NCI-H446 treated with DMSO at 0.1 percent for 48 hours (cell line): ENCODE results near the gene SON.
"Not testable (repeated sequence)": the region's sequence is repeated elsewhere in the genome, so short reads cannot be mapped to it uniquely, and the experiment has no call there.

ENCODE experiments used
- DNase-seq: peaks from one replicate; lab custom pipeline; 2025; lab: John Stamatoyannopoulos, UW

SON gene

DNA sequence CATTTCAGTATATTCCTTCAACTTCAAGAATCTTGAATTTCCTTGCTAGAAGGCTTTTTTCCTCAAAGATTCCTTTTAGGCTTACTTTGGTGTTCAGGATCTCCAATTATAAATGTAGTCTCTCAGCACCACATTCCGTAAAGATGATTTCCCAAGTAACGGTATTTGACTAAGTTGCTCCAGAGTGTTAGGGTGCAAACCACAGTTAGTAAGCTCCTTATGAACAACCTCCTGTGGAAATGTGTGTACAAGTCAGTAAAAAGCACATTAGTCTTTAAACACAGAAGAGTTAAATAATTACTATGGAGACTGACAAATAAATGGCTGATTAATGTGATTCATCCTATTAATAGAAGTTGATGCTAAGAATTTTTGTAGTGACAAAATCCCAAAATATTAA is 35.4 kb downstream of the SON start:
- no peak for DNase-seq

DNA sequence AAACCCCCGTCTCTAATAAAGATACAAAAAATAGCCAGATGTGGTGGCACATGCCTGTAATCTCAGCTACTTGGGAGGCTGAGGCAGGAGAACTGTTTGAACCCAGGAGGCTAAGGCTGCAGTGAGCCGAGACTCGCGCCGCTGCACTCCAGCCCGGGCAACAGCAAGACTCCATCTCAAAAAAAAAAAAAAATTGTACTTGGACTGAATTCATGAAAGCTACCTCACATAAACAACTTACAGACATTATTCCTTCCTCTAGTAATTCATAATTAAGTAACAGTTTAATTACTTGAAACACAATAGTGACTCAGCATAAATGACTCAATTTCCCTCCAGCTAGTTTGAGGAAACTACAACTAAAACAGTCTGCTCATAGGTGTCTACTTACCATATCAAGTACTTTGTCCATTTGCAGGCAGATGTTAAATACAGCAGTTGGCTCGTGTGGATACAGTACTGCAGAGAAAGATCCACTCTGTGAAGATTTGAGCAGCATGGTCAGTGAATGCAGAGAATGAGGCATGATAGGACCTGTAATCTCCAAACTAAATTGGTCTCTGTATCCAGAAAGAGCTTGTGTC is 36.2 kb downstream of the SON start:
- no peak for DNase-seq

DNA sequence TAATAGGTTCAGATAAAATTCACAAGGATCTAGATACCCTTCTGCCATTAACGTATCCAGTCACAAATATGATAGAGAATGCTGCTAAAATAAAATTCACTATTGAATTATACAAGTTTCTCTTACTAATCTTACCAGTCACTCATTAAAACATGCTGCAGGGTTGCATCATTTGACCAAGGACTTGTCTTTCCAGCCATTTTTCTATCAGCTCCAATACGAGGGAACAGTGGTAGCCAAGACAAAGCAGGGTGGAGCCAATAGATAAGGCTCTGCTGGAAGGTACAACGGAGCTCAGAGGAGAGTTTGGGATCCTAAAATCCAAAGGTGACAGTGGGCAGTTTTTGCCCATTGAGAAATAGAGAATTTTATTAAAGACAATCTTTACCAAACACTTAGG is 41.6 kb downstream of the SON start:
- DNase-seq: no peak

DNA sequence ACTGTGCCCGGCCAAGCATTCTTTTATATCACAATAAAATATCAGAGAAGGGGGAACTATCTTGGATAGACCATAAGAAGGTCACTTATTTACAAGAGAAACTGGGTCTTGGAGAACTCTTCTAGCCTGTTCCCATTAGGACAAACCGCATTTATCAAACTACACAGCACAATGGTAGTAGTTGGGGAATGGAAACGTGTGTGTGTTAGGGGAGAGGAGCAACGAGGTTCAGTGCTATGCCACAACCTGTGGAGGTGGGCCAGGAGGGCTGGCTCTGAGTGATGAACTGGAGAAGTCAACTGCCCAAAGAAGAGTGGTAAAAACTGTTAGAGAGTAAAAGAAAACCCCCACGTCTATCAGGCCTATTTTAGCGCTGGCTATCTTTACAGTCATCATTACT is 44.1 kb downstream of the SON start:
- no peak for DNase-seq

DNA sequence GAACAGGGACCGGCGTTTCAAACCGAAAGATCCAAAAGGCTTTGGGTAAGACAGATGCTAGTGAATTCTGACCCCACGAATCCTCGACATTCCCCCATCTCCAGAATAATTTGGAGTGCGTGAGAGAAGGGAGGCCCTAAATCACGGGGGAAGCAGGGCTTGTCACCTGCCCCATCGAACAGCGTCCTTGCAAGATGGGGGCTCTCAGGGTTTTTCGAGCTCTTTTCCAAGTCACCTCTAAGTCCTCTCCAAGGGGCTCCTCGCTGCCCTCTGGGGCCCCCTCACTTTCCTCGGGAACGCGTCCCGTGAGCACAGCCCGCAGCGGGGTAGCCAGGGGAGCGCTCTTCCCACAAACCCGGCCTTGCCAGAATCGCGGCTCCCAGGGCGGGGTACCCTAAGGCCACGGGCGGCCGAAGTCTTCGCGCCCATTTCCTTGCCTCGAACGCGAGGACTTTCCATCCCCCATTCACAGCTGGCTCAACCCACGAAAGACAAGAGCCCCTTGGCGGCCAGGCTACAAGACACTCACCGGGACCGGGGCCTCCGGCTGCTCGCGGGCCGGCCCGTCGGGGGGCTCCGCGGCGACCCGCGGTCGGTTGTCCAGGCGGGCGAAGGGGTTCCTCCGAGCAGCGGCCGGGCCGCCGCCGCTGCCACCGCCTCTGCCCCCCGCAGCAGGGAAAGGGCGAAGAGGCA is 45.1 kb downstream of the SON start:
- no peak for DNase-seq

DNA sequence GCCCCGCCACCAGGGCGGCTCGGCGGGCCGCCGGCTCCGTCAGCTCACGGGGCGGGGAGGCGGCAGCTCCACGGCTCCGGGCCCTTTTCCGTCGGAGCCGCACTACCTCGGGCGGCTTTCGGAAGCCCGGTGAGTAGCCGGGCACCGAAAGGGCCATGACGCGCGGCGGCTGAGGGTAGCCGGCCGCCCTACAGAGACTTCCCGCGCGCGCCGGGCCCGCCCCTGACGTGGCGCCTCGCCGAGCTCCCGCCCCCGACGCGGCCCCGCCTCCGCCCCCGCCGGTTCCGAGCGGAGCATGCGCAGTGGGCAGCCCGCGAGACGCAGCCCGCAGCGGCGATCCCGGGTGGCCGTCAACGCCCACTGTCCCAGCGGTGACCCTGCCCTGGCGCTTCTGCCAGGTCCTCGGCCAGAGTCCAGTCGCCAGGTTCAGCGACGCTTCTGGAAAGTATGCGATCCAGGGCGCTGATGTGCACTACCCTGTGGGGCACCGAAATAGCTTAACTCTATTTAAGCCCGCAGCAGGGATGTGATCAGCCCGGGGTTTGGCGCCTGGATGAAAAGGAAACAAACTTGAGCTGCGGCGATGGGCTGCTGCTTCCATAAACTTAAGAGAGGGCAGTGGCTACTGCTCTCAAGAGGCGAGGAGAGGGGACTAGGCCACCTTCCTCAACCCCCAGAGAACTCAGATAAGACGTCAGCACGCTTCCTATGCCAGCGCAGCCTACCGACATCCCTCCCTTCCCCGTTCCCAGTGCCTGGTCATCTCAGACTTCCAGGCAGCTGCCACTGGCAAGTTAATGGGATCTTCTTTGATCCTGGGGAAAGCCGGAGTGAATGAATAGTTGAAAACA is 45.9 kb downstream of the SON start, which contains the start of gene DONSON:
TSS of gene DONSON (minus strand) at position 200 of the 851 bp plus-strand sequence. CDS start at position 157, 43 bp downstream.
- DNase-seq: peak; percentile 54

DNA sequence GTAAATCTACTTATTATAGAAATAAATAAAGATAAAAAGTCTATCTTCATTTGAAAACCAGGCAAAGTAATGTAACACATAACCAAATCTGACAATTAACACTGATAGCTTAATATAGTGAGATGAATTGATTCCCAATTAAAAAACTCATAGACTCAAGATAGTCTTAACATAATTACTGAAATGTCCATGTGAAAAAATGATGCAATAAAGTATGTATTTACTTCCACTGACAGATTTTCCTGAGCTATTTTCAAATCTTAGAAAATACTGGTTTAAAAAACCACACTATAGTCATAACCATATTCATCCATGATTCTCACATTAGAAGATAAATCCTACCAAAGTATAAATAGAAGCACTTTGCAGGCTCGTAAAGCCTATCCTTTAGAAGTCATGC is 55.2 kb downstream of the SON start:
- no peak for DNase-seq

DNA sequence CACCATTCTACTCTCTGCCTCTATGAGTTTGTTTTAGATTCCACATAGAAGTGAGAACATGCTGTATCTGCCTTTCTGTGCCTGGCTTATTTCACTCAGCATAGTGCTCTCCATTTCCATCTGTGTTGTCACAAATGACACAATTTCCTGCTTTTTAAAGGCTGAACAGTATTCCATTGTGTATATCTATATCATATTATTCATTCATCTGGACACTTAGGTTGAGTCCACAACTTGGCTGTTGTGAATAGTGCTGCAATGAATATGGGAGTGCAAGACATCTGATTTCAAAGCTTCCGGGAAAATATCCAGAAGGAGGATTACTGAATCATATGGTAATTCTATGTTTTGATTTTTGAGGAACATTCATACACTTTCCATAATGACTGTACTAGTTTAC is 65.7 kb downstream of the SON start:
- DNase-seq: no peak

DNA sequence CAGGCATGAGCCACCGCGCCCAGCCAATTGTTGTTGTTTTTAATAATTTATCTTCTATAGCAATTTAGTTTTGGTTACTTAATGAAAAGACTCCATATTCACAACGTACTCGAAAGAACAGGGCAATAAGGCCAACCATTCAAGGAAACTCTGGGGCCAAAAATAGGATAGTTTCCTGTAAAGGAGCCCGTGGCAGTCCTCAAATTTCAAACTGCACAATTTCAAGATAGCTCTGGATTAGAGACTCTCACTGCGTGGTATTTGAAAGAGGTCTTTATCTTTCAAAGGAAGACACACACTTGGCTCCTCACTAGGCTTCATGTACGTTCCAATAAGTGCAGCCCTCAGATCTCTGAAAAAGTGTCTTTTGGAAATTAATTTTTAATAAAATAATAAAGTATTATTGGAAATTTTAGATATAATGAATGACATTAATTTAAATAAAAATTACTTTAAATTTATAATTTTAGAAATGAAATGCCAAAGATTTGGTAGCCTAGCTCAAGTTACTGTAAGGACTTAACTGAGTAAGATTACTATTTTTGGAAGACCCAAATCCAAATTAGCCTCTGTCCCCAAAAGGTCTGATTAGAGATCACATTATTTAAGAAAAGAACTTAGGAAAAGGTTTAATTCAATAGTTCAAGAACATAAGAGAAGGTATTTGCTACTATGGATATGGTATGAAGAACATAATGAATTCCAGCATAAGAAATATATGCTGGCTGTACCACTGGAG is 68.3 kb downstream of the SON start:
- DNase-seq: no peak

DNA sequence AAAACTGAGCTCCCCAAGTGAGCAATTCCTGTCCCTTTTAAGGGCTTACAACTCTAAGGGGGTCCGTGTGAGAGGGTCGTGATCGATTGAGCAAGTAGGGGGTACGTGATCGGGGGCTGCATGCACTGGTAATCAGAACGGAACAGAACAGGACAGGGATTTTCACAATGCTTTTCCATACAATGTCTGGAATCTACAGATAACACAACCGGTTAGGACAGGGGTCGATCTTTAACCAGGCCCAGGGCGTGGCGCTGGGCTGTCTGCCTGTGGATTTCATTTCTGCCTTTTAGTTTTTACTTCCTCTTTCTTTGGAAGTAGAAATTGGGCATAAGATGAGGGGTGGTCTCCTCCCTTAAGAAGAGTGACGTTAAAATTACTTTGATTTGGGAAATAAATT is 74.7 kb downstream of the SON start:
- not testable (repeated sequence) for DNase-seq

DNA sequence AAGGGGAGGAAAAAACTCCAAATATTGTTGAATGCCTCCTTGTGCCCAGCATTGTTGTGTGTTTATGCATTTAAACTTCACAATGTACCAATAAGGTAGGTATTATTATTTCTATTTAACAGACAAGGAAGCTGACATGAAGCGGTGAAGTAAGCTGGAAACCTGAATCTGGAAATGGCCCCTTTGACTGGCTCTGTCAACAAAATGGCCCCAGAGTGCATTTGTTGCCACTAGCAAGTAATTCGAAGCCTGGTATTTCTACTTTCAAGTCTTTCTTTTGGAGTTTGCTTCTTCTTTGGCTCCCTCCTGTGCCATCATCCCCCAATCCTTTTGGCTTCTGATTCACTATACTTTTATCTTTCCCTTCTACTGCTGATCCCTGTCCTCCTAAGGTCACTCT is 75.6 kb downstream of the SON start:
- DNase-seq: no peak

DNA sequence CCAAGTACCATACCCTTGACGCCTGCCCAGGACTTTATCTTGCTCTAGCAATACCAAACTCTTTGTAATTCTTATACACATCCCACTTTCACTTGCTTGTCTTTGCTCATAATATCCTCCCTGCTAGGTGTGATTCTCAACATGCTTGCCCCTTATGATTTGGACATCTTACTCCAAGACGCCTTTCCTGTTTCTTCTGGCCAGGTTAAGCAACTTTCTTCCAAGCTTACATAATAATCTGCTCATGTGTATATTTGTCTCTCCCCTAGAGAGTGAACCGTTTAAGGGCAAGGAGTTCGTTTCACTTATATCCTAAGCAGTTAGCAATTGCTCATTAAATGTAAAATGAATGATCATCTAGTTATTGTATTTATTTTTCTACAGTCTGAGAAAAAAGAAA is 76.9 kb downstream of the SON start:
- DNase-seq: no peak

DNA sequence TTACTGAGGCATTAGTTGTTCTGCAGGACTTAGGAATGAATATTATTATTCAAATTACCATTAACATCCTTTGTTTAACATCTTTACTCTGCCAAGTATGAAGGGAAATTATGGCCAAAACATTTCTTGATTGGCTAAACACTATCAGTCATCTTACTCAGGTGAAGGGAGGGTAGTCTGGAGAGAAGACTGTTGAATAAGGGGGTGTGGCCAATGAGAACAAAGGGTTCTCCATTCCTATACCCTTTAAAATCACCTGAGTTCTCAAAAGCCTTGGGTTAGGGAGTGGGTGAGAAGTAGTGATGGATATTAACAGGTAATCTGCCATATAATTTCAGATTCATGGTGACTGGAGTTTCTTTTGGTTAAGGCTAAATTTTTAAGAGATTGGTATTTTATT is 79.4 kb downstream of the SON start:
- no peak for DNase-seq

DNA sequence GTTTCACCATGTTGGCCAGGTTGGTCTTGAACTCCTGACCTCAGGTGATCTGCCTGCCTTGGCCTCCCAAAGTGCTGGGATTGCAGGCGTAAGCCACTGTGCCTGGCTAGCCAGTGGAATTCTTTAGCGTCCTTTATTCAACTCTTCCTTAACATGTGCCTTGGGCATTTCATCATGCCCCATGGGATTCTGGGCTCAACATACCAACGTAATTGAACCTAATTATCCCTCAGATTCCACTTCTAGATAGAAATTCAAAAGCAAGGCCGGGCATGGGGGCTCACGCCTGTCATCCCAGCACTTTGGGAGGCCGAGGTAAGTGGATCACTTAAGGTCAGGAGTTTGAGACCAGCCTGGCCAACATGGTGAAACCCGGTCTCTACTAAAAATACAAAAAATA is 83.3 kb downstream of the SON start:
- not testable (repeated sequence) for DNase-seq
